H1 (cell line): Measurements from ENCODE around the gene GPC2. TPM values are rescaled to one million over a fixed set of nuclear protein-coding genes. Genes with fewer than 3 reads are reported as not detected.

Experiments
- CTCF ChIA-PET: fragments of 300-600 bp; sonication (Branson Sonifier 250); formaldehyde crosslinking; loops from one replicate; lab custom pipeline; 2021; ENCODE audit not compliant: partially characterized antibody; lab: Charles Lee
- POLR2A ChIA-PET: fragments of 300-600 bp; sonication (Branson Sonifier 250); formaldehyde crosslinking; loops from one replicate; lab custom pipeline; 2021; ENCODE audit warnings: inconsistent platforms; ENCODE audit not compliant: partially characterized antibody; lab: Charles Lee
- DNase-seq, 2 experiments: peaks; one replicate each; pipeline versions ENCODE4 v3.0.0 to v3.0.0-alpha.2; 2010 to 2022; ENCODE audit warnings: low spot score in 2 of 2, low read depth in 1 of 2, mixed read lengths in 1 of 2
- FAIRE-seq: peaks from 2 replicates; lab custom pipeline; 2011; peaks lifted over from hg19 to GRCh38; lab: Jason Lieb, UNC
- H2AFZ ChIP-seq: 2 replicates; pipeline ENCODE4 v1.8.1; 2012; ENCODE audit warnings: low read length, inconsistent platforms
- H2AK5ac ChIP-seq: 2 replicates; pipeline ENCODE4 v1.6.1; 2013; ENCODE audit warnings: low read depth, low read length
- H2BK120ac ChIP-seq: replicated peaks from 2 replicates; pipeline ENCODE3; 2013; ENCODE audit warnings: low read depth, low read length, inconsistent platforms
- H2BK12ac ChIP-seq: 2 replicates; pipeline ENCODE4 v1.6.1; 2013; ENCODE audit warnings: low read depth, low read length
- H2BK15ac ChIP-seq: 2 replicates; pipeline ENCODE4 v1.6.1; 2013; ENCODE audit warnings: low read length
- H2BK20ac ChIP-seq: 2 replicates; pipeline ENCODE4 v1.6.1; 2013; ENCODE audit warnings: low read length
- H2BK5ac ChIP-seq: 2 replicates; pipeline ENCODE4 v1.6.1; 2013; ENCODE audit warnings: low read depth, low read length
- H3K14ac ChIP-seq: 2 replicates; pipeline ENCODE4 v1.6.1; 2013; ENCODE audit warnings: inconsistent platforms; ENCODE audit not compliant: insufficient read length
- H3K18ac ChIP-seq: 2 replicates; pipeline ENCODE4 v1.6.1; 2013; ENCODE audit warnings: low read length; ENCODE audit errors: extremely low read depth
- H3K23ac ChIP-seq: 2 replicates; pipeline ENCODE4 v1.6.1; 2013; ENCODE audit warnings: inconsistent platforms; ENCODE audit not compliant: insufficient read length
- H3K23me2 ChIP-seq: 2 replicates; pipeline ENCODE4 v1.6.1; 2013; ENCODE audit warnings: low read depth, low read length
- H3K27ac ChIP-seq: 2 replicates; pipeline ENCODE4 v1.6.1; 2011; ENCODE audit warnings: low read depth, low read length, inconsistent platforms
- H3K27me3 ChIP-seq, 4 experiments: replicated peaks in 1 of 4; 1 replicate in 1 of 4; 2 replicates in 3 of 4; pipeline versions ENCODE4 v1.6.1 to v1.8.1; 2011 to 2013; ENCODE audit warnings: low read length in 3 of 4, mild to moderate bottlenecking in 3 of 4, inconsistent platforms in 2 of 4, mixed read lengths in 2 of 4, moderate library complexity in 1 of 4; ENCODE audit not compliant: control insufficient read depth in 3 of 4, insufficient read depth in 3 of 4; ENCODE audit errors: extremely low read depth in 1 of 4
- H3K36me3 ChIP-seq, 4 experiments: 2 replicates each; pipeline versions ENCODE4 v1.6.1 to v1.8.1; 2011 to 2013; ENCODE audit warnings: mild to moderate bottlenecking in 4 of 4, low read length in 3 of 4, moderate library complexity in 2 of 4, control low read depth in 1 of 4, inconsistent platforms in 1 of 4; ENCODE audit not compliant: insufficient read depth in 4 of 4, control insufficient read depth in 2 of 4
- H3K4ac ChIP-seq: replicated peaks from 2 replicates; pipeline ENCODE3; 2013; ENCODE audit warnings: low read length, low read depth, mixed read lengths, inconsistent platforms; ENCODE audit not compliant: insufficient read length
- H3K4me1 ChIP-seq, 4 experiments: replicated peaks in 1 of 4; 1 replicate in 1 of 4; 2 replicates in 3 of 4; pipeline versions ENCODE4 v1.6.1 to v1.8.1; 2011 to 2013; ENCODE audit warnings: low read length in 3 of 4, inconsistent platforms in 2 of 4, mixed read lengths in 1 of 4; ENCODE audit not compliant: insufficient read depth in 4 of 4, control insufficient read depth in 3 of 4
- H3K4me2 ChIP-seq, 2 experiments: 2 replicates each; pipeline versions ENCODE4 v1.6.1 to v1.8.1; 2011 to 2013; ENCODE audit warnings: low read depth in 2 of 2, low read length in 2 of 2, control low read depth in 1 of 2, inconsistent platforms in 1 of 2, mild to moderate bottlenecking in 1 of 2; ENCODE audit not compliant: insufficient read depth in 1 of 2
- H3K4me3 ChIP-seq, 4 experiments: fragments of 200-600, 300-600 bp in 1 of 4; sonication (generic), shearing (Covaris generic), sonication (Bioruptor Twin) in 1 of 4; 2 replicates each; pipeline versions ENCODE4 v1.5.1 to v1.8.1; 2011 to 2016; ENCODE audit warnings: low read length in 4 of 4, low read depth in 3 of 4, control low read depth in 2 of 4, inconsistent platforms in 2 of 4, mild to moderate bottlenecking in 2 of 4, mixed read lengths in 1 of 4, moderate library complexity in 1 of 4; ENCODE audit not compliant: insufficient read depth in 2 of 4; ENCODE audit errors: extremely low read depth in 1 of 4
- H3K56ac ChIP-seq: replicated peaks from 2 replicates; pipeline ENCODE3; 2013; ENCODE audit warnings: low read depth, mild to moderate bottlenecking, mixed read lengths, low read length, inconsistent platforms; ENCODE audit not compliant: insufficient read length
- H3K79me1 ChIP-seq: 2 replicates; pipeline ENCODE4 v1.6.1; 2013; ENCODE audit warnings: low read depth, low read length, control low read depth
- H3K79me2 ChIP-seq, 2 experiments: 2 replicates each; pipeline versions ENCODE4 v1.6.1 to v1.8.1; 2012 to 2013; ENCODE audit warnings: low read length in 2 of 2, mild to moderate bottlenecking in 2 of 2, inconsistent platforms in 1 of 2; ENCODE audit not compliant: insufficient read depth in 2 of 2, control insufficient read depth in 1 of 2
- H3K9ac ChIP-seq, 4 experiments: replicated peaks in 1 of 4; 1 replicate in 1 of 4; 2 replicates in 3 of 4; pipeline versions ENCODE4 v1.6.1 to v1.8.1; 2011 to 2013; ENCODE audit warnings: low read depth in 3 of 4, low read length in 3 of 4, control low read depth in 2 of 4, mild to moderate bottlenecking in 2 of 4, moderate library complexity in 2 of 4, inconsistent platforms in 1 of 4; ENCODE audit errors: extremely low read depth in 1 of 4
- H3K9me3 ChIP-seq, 2 experiments: 2 replicates each; pipeline versions ENCODE4 v1.6.1 to v1.8.1; 2012 to 2013; ENCODE audit warnings: mild to moderate bottlenecking in 2 of 2, moderate library complexity in 2 of 2, control low read depth in 1 of 2, inconsistent platforms in 1 of 2, low read depth in 1 of 2, low read length in 1 of 2, mixed read lengths in 1 of 2; ENCODE audit not compliant: insufficient read depth in 2 of 2
- H4K20me1 ChIP-seq, 2 experiments: replicated peaks in 1 of 2; 2 replicates each; pipeline versions ENCODE3 to v1.8.1; 2011 to 2013; ENCODE audit warnings: inconsistent platforms in 2 of 2, low read length in 2 of 2, mild to moderate bottlenecking in 1 of 2; ENCODE audit not compliant: insufficient read depth in 2 of 2, control insufficient read depth in 1 of 2
- H4K5ac ChIP-seq: 2 replicates; pipeline ENCODE4 v1.6.1; 2013; ENCODE audit warnings: low read length, low read depth, mixed read lengths, inconsistent platforms; ENCODE audit not compliant: insufficient read length
- H4K8ac ChIP-seq: 2 replicates; pipeline ENCODE4 v1.8.0; 2013; ENCODE audit warnings: mild to moderate bottlenecking, moderate library complexity, low read length, inconsistent platforms; ENCODE audit not compliant: insufficient read depth; ENCODE audit errors: extremely low read depth
- H4K91ac ChIP-seq: replicated peaks from 2 replicates; pipeline ENCODE3; 2013; ENCODE audit warnings: low read length, mixed read lengths, inconsistent platforms; ENCODE audit not compliant: insufficient read length
- CHD2 ChIP-seq: IDR thresholded peaks from 2 replicates; pipeline ENCODE4 v1.6.1; 2012; ENCODE audit warnings: low read length, improper control_type of control experiment
- PHF8 ChIP-seq: fragments of 200-600 bp; sonication (generic); conservative IDR thresholded peaks from 2 replicates; pipeline ENCODE4 v1.7.1; 2012; ENCODE audit warnings: low read depth, mild to moderate bottlenecking, inconsistent platforms, low read length, moderate library complexity
- SIX5 ChIP-seq: IDR thresholded peaks from 2 replicates; pipeline ENCODE4 v1.6.1; 2011; ENCODE audit warnings: mild to moderate bottlenecking, low read depth, low read length
- ZNF274 ChIP-seq: IDR thresholded peaks from 2 replicates; pipeline ENCODE4 v1.7.0; 2012; ENCODE audit warnings: low read length, borderline replicate concordance; ENCODE audit errors: extremely low read depth
- WGBS, 2 experiments: shearing (Covaris generic) in 1 of 2; methylation state at CpG; one replicate each; pipeline versions ENCODE4 v1.1.6 to v1.1.7; 2013 to 2015; ENCODE audit warnings: low lambda C conversion rate in 2 of 2, mixed read lengths in 2 of 2, inconsistent platforms in 1 of 2, low coverage in 1 of 2, missing lambda C conversion rate in 1 of 2; ENCODE audit not compliant: insufficient replicate concordance in 2 of 2, insufficient coverage in 1 of 2, insufficient read length in 1 of 2; ENCODE audit errors: extremely low coverage in 1 of 2, missing lambda C conversion rate in 1 of 2; 5-methylcytosine and 5-hydroxymethylcytosine counted together
- polyA plus RNA-seq, 7 experiments: library from polyadenylated mRNA; depleted of rRNA in 3 of 7; stranded (reverse) in 5 of 7; unstranded in 2 of 7; fragments of >200 nt in 5 of 7; fragments of 200-250 nt in 2 of 7; gene quantifications; 1 replicate in 5 of 7; 2 replicates in 1 of 7; 4 replicates in 1 of 7; pipeline versions ENCODE4 v1.2.1 to v1.2.3, GENCODE V29; 2011 to 2013; ENCODE audit warnings: missing spikeins in 2 of 7, mixed read lengths in 2 of 7
- total RNA-seq: library from RNA; stranded (reverse); fragmentation: NEBNext Ultra II Directional; extraction: Animal tissue kit (Norgen Biotek cat#: 25700); gene quantifications from 2 replicates; pipeline ENCODE4 v1.2.1, GENCODE V29; 2021

GPC2 gene
- total and polyA plus RNA-seq, 2 of the 8 experiments (the other 6 are each of a cell fraction or from before 2014, with no cell fraction given), result 25.3 to 44.8 TPM

DNA sequence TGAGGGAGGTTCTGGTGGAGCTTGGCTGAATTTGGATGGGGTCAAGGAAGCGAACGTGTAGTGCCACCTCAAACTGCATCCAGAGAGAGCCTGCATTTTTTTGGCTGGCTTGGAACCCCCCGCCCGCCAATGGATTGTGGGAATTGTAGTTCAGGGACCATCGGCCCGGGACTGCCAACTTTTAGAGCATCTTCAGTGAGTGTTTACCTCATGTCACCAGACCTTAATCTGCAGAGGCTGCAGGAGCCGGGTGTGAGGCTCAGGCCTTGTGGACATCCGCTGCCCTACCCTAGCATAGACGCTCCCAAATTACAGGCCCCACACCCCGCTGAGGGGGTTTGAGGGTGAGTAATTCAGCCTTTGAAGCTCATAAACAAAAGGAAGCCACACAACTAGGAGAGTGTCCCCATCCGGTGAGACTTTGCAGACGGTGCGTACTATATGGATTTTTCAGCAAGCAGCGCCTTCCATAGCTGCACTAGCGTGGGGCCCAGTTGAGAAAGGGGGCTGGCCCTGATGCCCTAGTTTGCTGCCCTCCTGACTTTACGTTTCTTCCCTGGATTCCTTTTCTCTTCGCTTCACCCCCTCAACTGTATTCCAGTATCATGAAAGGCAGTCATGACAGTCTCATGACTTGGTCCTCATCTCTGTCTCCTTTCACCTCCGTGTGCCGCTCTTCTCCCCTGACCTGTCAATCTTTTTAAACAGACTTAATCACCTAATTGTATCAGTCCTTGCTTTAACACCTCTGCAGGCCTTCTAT lies 57.0 kb downstream of the GPC2 start:
- Histone ChIP-seq H3K23me2 (peaks cover 8% of the 10 kb centered on the region), H3K23ac (no peak overlapping the region), H2BK120ac (no peak overlapping the region), H3K79me2 (peaks cover 0 to 6% of the 10 kb centered on the region in 2 experiments; a peak in 1 of 4 replicates), H2BK12ac (no peak overlapping the region), H3K18ac (peak overlapping the region; percentile 71), H2BK20ac (no peak overlapping the region), H3K4me1 (peaks cover 0 to 5% (median 1%) of the 10 kb centered on the region in 4 experiments; a peak in 4 of 7 replicates), H3K27me3 (no peaks in the 10 kb centered on the region), H2AK5ac (no peak overlapping the region), H3K79me1 (0 out of 2 replicates have a peak, but pooled peaks cover 4% of the 10 kb centered on the region), H3K56ac (no peak overlapping the region), H3K4ac (no peak overlapping the region), H3K14ac (no peak overlapping the region), H4K5ac (no peak overlapping the region), H2BK15ac (peak overlapping the region; percentile 31; the same call in 1 of the 2 replicates), H3K9ac (peak overlapping the region in 3 of 4 experiments; percentile 84 to 87 (median 87); a peak in 6 of 7 replicates), H2BK5ac (peak overlapping the region; percentile 46), H3K27ac (0 out of 2 replicates have a peak overlapping the region, but pooled peaks have one; percentile 88), H3K4me3 (peak overlapping the region; percentile 75 to 98 (median 94)), H4K8ac (no peak overlapping the region), H3K36me3 (no peaks in the 10 kb centered on the region), H3K9me3 (no peaks in the 10 kb centered on the region), H4K20me1 (peaks cover 0 to 1% of the 10 kb centered on the region in 2 experiments), H2AFZ (peak overlapping the region; percentile 79; the same call in 1 of the 2 replicates), H4K91ac (no peak overlapping the region), H3K4me2 (peak overlapping the region; percentile 74 to 92)
- 24% methylated on average over 19 of the region's 19 CpGs; no CpG with 5 or more reads in 1 of the 2 experiments for WGBS, 2 experiments
- FAIRE-seq, result no peak
- POLR2A ChIA-PET, result interaction anchor here (0.5 to 19.1 kb wide), 10 partner anchors 8 to 154 kb away, joined by 3 to 414 read pairs (median 6); partner anchors contain the start of genes AP4M1, COPS6, GAL3ST4 and MCM7
- TF ChIP-seq PHF8 (0 out of 2 replicates have a peak, but pooled peaks have one; percentile 6), CHD2 (0 out of 2 replicates have a peak, but pooled peaks have one; percentile 1), ZNF274 (no peak), SIX5 (peak; percentile 63)
- CTCF ChIA-PET, result interaction anchor here (1.0 to 1.6 kb wide), 3 partner anchors 11 to 36 kb away, joined by 3 to 10 read pairs (median 5); no protein-coding TSS in a partner anchor
- peak in 1 of 2 experiments; percentile 84 for DNase-seq
